KMS-11 (cell line): Measurements from ENCODE around the gene WT1.

Source experiments
- H2AFZ ChIP-seq: fragments of 200-600 bp; sonication (generic); 2 replicates; pipeline ENCODE4 v1.6.1; 2016; ENCODE audit warnings: antibody characterized with exemption, mixed run types, low read depth
- H3K27ac ChIP-seq: fragments of 200-600 bp; sonication (generic); 2 replicates; pipeline ENCODE4 v1.6.1; 2016; ENCODE audit warnings: mild to moderate bottlenecking, mixed run types
- H3K27me3 ChIP-seq: fragments of 200-600 bp; sonication (generic); 2 replicates; pipeline ENCODE4 v1.6.1; 2017; ENCODE audit warnings: mild to moderate bottlenecking, low read depth, mixed run types, moderate library complexity; ENCODE audit not compliant: insufficient read depth
- H3K36me3 ChIP-seq: fragments of 200-600 bp; sonication (generic); 2 replicates; pipeline ENCODE4 v1.6.1; 2017; ENCODE audit warnings: mild to moderate bottlenecking, mixed run types; ENCODE audit not compliant: insufficient read depth
- H3K4me1 ChIP-seq: fragments of 200-600 bp; sonication (generic); 2 replicates; pipeline ENCODE4 v1.6.1; 2016; ENCODE audit warnings: mild to moderate bottlenecking, low read depth, mixed run types; ENCODE audit not compliant: poor library complexity, severe bottlenecking
- H3K4me2 ChIP-seq: fragments of 200-600 bp; sonication (generic); 2 replicates; pipeline ENCODE4 v1.7.0; 2016; ENCODE audit warnings: mild to moderate bottlenecking, mixed run types
- H3K4me3 ChIP-seq: fragments of 200-600 bp; sonication (generic); IDR thresholded peaks from 2 replicates; pipeline ENCODE4 v1.6.1; 2017; ENCODE audit warnings: low read depth, low read length, mixed read lengths; ENCODE audit not compliant: insufficient read depth
- H3K79me2 ChIP-seq: fragments of 200-600 bp; sonication (generic); 2 replicates; pipeline ENCODE4 v1.6.1; 2016; ENCODE audit warnings: low read depth, mixed run types; ENCODE audit not compliant: insufficient read depth
- H3K9ac ChIP-seq: fragments of 200-600 bp; sonication (generic); 2 replicates; pipeline ENCODE4 v1.6.1; 2016; ENCODE audit warnings: mild to moderate bottlenecking, mixed run types
- H4K20me1 ChIP-seq: fragments of 200-600 bp; sonication (generic); 2 replicates; pipeline ENCODE4 v1.6.1; 2016; ENCODE audit warnings: mild to moderate bottlenecking, mixed run types; ENCODE audit not compliant: insufficient read depth
- CTCF ChIP-seq: fragments of 200-600 bp; sonication (generic); conservative IDR thresholded peaks from 2 replicates; pipeline ENCODE4 v1.6.1; 2017; ENCODE audit warnings: low read depth, mild to moderate bottlenecking, antibody characterized with exemption, low read length, moderate library complexity, mixed read lengths

Gene WT1

GRCh38 chr11:32426192-32426591 is 9.1 kb downstream of the WT1 start:
- Histone ChIP-seq H3K27ac (no peak overlapping the region), H2AFZ (no peak overlapping the region), H3K4me3 (no peak overlapping the region), H3K36me3 (no peaks in the 10 kb centered on the region), H3K79me2 (no peaks in the 10 kb centered on the region), H3K4me2 (no peak overlapping the region), H3K27me3 (no peaks in the 10 kb centered on the region), H3K4me1 (peaks cover 52% of the 10 kb centered on the region), H4K20me1 (no peaks in the 10 kb centered on the region), H3K9ac (no peak overlapping the region)
- no peak for TF ChIP-seq CTCF

GRCh38 chr11:32425761-32426160 is 9.6 kb downstream of the WT1 start:
- no peaks in the 10 kb centered on the region for H3K27me3 ChIP-seq
- peak overlapping the region; percentile 92 for H3K4me2 ChIP-seq
- no peaks in the 10 kb centered on the region for H3K36me3 ChIP-seq
- H3K4me3 ChIP-seq = no peak overlapping the region
- no peak for TF ChIP-seq CTCF
- H4K20me1 ChIP-seq = no peaks in the 10 kb centered on the region
- no peak overlapping the region for H3K9ac ChIP-seq
- no peaks in the 10 kb centered on the region for H3K79me2 ChIP-seq
- H3K4me1 ChIP-seq = peaks cover 56% of the 10 kb centered on the region
- H2AFZ ChIP-seq = no peak overlapping the region
- H3K27ac ChIP-seq = peak overlapping the region; percentile 84; the same call in 1 of the 2 replicates

- no peaks in the 10 kb centered on the region for H3K27me3 ChIP-seq
- peak overlapping the region; percentile 92; the same call in 1 of the 2 replicates for H3K4me2 ChIP-seq
- peaks cover 88% of the 10 kb centered on the region for H3K4me1 ChIP-seq
- H3K27ac ChIP-seq = peak overlapping the region; percentile 84; the same call in 1 of the 2 replicates
- H4K20me1 ChIP-seq = no peaks in the 10 kb centered on the region
- H3K36me3 ChIP-seq = no peaks in the 10 kb centered on the region
- no peak for TF ChIP-seq CTCF
- no peak overlapping the region for H3K9ac ChIP-seq
- no peak overlapping the region for H3K4me3 ChIP-seq
- no peaks in the 10 kb centered on the region for H3K79me2 ChIP-seq
- H2AFZ ChIP-seq = no peak overlapping the region
Observed at GRCh38 chr11:32422545-32422944, 12.8 kb downstream of the WT1 start.

GRCh38 chr11:32421992-32422391 is 13.3 kb downstream of the WT1 start:
- no peaks in the 10 kb centered on the region for H3K36me3 ChIP-seq
- no peak overlapping the region for H3K4me3 ChIP-seq
- peak overlapping the region; percentile 92 for H3K4me2 ChIP-seq
- no peak overlapping the region for H2AFZ ChIP-seq
- TF ChIP-seq CTCF = no peak
- H3K4me1 ChIP-seq = peaks cover 94% of the 10 kb centered on the region
- no peaks in the 10 kb centered on the region for H3K79me2 ChIP-seq
- H3K9ac ChIP-seq = peak overlapping the region; percentile 43; the same call in 1 of the 2 replicates
- H3K27ac ChIP-seq = peak overlapping the region; percentile 84
- no peaks in the 10 kb centered on the region for H3K27me3 ChIP-seq
- no peaks in the 10 kb centered on the region for H4K20me1 ChIP-seq
